Measurements from ENCODE around the gene GRAP2.

- TF ChIP-seq CTCF (IDR thresholded peaks at IDR 0.05) (no peak), POLR2A (IDR thresholded peaks at IDR 0.05) (no peak)
Measured at GRCh38 chr22:39983346-39983745, 82.5 kb downstream of the GRAP2 start.
